Thymus (tissue), 11 donors: ENCODE measurements around the gene SPDEF. TPM values are rescaled to one million over a fixed set of nuclear protein-coding genes. Genes with fewer than 3 reads are reported as not detected.

Experiments
- DNase-seq, 9 donors: peaks; one replicate each; pipeline ENCODE4 v3.0.0-alpha.2; 2013; ENCODE audit warnings: low spot score in 9 of 9, low read depth in 6 of 9, missing footprints in 1 of 9
- H3K27ac ChIP-seq, 2 donors: one replicate each; pipeline ENCODE4 v1.5.1; 2013; ENCODE audit warnings: control low read depth in 1 of 2, low read depth in 1 of 2, low read length in 1 of 2, mild to moderate bottlenecking in 1 of 2, moderate library complexity in 1 of 2
- H3K27me3 ChIP-seq, 2 donors: one replicate each; pipeline ENCODE4 v1.5.1; 2013; ENCODE audit warnings: low read length in 1 of 2; ENCODE audit not compliant: control insufficient read depth in 2 of 2, insufficient read depth in 1 of 2
- H3K36me3 ChIP-seq, 2 donors: one replicate each; pipeline ENCODE4 v1.5.1; 2013; ENCODE audit warnings: low read length in 1 of 2, mild to moderate bottlenecking in 1 of 2, moderate library complexity in 1 of 2; ENCODE audit not compliant: control insufficient read depth in 2 of 2, insufficient read depth in 2 of 2
- H3K4me1 ChIP-seq, 2 donors: one replicate each; pipeline ENCODE4 v1.5.1; 2013; ENCODE audit warnings: low read length in 2 of 2; ENCODE audit not compliant: control insufficient read depth in 2 of 2, insufficient read depth in 2 of 2
- H3K4me3 ChIP-seq, 2 donors: one replicate each; pipeline ENCODE4 v1.5.1; 2013; ENCODE audit warnings: low read length in 2 of 2, control low read depth in 1 of 2, mild to moderate bottlenecking in 1 of 2
- H3K9me3 ChIP-seq, 2 donors: one replicate each; pipeline ENCODE4 v1.5.1; 2013; ENCODE audit warnings: low read length in 1 of 2, mild to moderate bottlenecking in 1 of 2; ENCODE audit not compliant: control insufficient read depth in 2 of 2, insufficient read depth in 1 of 2
- WGBS: extraction: QIAGEN DNeasy Blood & Tissue Kit; methylation state at CpG from one replicate; pipeline ENCODE4 v1.1.7; 2013; 5-methylcytosine and 5-hydroxymethylcytosine counted together
- polyA plus RNA-seq: library from polyadenylated mRNA; stranded (reverse); fragments of 200-250 nt; gene quantifications from one replicate; pipeline ENCODE4 v1.2.3, GENCODE V29; 2013
- total RNA-seq: library from RNA; stranded (reverse); fragments of 120-200 nt; gene quantifications from one replicate; pipeline ENCODE4 v1.2.4, GENCODE V29; 2013
- donor health status: healthy.

SPDEF gene
- total and polyA plus RNA-seq, 2 donors, result 0.14 to 0.55 TPM

DNA sequence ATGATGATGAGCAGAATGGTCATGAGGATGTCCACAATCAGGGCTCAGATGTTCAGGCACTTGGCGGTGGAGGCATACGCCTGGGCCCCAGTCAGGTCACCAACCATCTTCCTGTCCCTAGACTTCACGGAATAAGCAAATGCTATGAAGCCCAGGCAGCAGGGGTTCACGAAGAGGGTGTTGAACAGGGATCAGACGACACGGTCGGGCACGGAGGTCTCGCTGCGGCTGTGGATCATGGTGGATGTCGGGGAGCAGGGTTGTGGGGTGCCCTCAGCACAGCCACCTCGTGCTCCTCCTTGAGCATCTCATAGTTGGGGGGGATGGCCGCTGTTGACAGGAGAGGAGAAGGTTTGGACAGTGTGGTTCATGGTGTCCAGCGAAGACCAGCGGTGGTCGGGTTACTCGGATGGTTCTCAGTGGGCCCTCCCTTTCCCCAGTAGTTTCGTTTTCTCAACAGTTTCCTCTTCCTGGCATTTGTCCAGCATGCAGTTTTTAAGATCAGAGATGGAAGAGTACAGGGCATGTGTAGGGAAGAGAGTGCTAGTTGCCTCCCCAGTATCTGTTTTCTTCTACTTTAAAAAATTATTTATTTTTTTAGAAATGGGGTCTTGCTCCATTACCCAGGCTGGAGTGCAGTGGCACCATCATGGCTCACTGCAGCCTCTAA is 20.3 kb upstream of the SPDEF start:
- Histone ChIP-seq H3K27me3 (no peaks in the 10 kb centered on the region), H3K4me1 (no peaks in the 10 kb centered on the region), H3K36me3 (no peaks in the 10 kb centered on the region), H3K9me3 (no peaks in the 10 kb centered on the region), H3K27ac (no peak overlapping the region), H3K4me3 (no peak overlapping the region)
- 83% methylated on average over 18 of the region's 18 CpGs for WGBS
- no peak for DNase-seq

GRCh38 chr6:34575326-34575725 is 19.2 kb upstream of the SPDEF start:
- Histone ChIP-seq H3K9me3 (no peaks in the 10 kb centered on the region), H3K4me1 (no peaks in the 10 kb centered on the region), H3K36me3 (no peaks in the 10 kb centered on the region), H3K27ac (no peak overlapping the region), H3K4me3 (no peak overlapping the region), H3K27me3 (peaks cover 0 to 2% of the 10 kb centered on the region in 2 donors)
- no peak for DNase-seq
- 94% methylated on average over 3 of the region's 3 CpGs for WGBS

DNA sequence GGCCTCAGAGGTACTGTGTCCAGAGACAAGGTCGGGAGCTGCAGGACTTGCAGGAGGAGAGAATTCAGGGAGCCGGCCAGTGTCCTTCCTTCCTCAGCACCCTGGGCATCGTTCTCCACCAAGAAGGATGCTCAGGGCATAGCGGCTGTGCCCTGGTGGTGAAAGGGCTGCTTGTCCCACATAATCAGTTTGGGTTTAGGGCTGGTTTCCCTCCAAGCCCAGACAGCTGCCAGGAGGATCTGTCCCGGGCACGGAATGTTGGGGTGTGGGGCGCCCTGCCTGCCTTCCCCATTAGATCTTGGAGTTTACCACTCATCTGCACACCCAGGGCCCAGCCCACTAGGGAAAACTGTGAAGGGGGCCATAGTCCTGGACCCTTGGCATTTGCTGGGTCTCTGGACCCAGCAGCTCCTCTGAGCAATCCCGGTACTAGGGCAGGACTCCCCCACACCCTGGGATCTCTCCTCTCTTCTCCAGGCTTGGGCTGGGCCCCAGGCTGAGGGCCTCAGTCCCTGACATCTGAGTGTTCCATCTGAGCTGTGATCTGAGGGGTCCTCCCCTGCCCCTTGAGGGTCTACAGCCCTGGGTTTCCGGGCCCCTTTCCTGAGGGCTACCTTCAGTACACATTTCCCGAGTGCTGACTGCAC is 18.6 kb upstream of the SPDEF start:
- DNase-seq, result no peak
- no peaks in the 10 kb centered on the region for H3K36me3 ChIP-seq
- WGBS, result 95% methylated on average over 10 of the region's 10 CpGs
- no peak overlapping the region for H3K4me3 ChIP-seq
- peaks cover 0 to 2% of the 10 kb centered on the region in 2 donors for H3K27me3 ChIP-seq
- H3K9me3 ChIP-seq, result no peaks in the 10 kb centered on the region
- H3K27ac ChIP-seq, result no peak overlapping the region
- H3K4me1 ChIP-seq, result no peaks in the 10 kb centered on the region

- DNase-seq, result no peak
- Histone ChIP-seq H3K4me1 (no peaks in the 10 kb centered on the region), H3K9me3 (no peaks in the 10 kb centered on the region), H3K4me3 (no peak overlapping the region), H3K36me3 (no peaks in the 10 kb centered on the region), H3K27me3 (peaks cover 0 to 2% of the 10 kb centered on the region in 2 donors), H3K27ac (no peak overlapping the region)
- 85% methylated on average over 8 of the region's 8 CpGs for WGBS
These were observed 17.5 kb upstream of the SPDEF start for GRCh38 chr6:34573567-34574183.

DNA sequence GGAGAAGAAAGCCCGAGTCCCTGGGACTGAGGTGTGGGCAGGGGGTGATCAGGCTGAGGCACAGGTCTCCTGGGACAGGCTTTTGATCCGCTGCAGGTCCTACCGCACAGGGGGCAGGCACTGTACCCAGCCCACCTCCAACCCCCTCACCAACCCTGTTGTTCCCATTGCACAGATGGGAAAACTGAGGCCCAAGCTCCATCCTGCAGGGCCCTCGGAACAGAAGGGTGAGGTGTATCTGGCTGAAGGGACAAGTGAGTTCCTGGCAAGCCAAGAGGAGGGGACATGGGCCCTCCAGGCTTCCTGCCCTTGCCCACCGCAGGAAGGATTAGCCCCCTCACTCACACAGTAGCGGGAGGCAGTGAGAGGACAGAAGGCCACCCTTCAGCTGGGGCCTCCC is 16.5 kb upstream of the SPDEF start:
- no peak for DNase-seq
- WGBS, result 95% methylated on average over 6 of the region's 6 CpGs

GRCh38 chr6:34572021-34572420 is 15.9 kb upstream of the SPDEF start:
- Histone ChIP-seq H3K4me1 (no peaks in the 10 kb centered on the region), H3K36me3 (no peaks in the 10 kb centered on the region), H3K27ac (no peak overlapping the region), H3K27me3 (peaks cover 0 to 2% of the 10 kb centered on the region in 2 donors), H3K4me3 (no peak overlapping the region), H3K9me3 (no peaks in the 10 kb centered on the region)
- WGBS, result 92% methylated on average over 16 of the region's 16 CpGs
- no peak for DNase-seq

More for the DNA sequence above, 16.5 kb upstream of the SPDEF start:
- H3K9me3 ChIP-seq, result no peaks in the 10 kb centered on the region
- no peak overlapping the region for H3K4me3 ChIP-seq
- peaks cover 0 to 2% of the 10 kb centered on the region in 2 donors for H3K27me3 ChIP-seq
- H3K4me1 ChIP-seq, result no peaks in the 10 kb centered on the region
- H3K36me3 ChIP-seq, result no peaks in the 10 kb centered on the region
- no peak overlapping the region for H3K27ac ChIP-seq

DNA sequence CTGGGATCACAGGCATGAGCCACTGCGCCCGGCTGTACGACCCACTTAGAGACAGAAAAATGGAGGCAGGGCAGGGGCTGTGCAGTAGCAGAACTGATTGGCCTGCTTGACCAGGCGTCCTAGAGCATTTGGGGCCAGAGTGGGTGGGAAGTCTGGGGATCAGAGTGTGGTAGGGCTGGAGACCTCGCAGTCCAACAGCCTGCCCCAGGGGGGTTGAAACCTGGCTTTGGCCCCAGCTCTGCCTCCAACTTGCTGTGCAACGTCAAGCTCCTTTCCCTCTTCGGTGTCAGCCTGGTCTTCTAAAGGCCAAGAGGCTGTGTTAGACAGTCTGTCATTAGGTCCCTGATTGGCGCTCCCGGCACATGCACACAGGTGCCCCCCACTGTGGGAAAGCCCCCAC is 15.3 kb upstream of the SPDEF start:
- Histone ChIP-seq H3K27ac (no peak overlapping the region), H3K9me3 (no peaks in the 10 kb centered on the region), H3K27me3 (peaks cover 0 to 2% of the 10 kb centered on the region in 2 donors), H3K36me3 (no peaks in the 10 kb centered on the region), H3K4me1 (no peaks in the 10 kb centered on the region), H3K4me3 (no peak overlapping the region)
- 96% methylated on average over 9 of the region's 9 CpGs for WGBS
- DNase-seq, result no peak

- H3K27me3 ChIP-seq, result peaks cover 0 to 2% of the 10 kb centered on the region in 2 donors
- 87% methylated on average over 21 of the region's 21 CpGs for WGBS
- no peak overlapping the region for H3K4me3 ChIP-seq
These were observed 14.1 kb upstream of the SPDEF start for GRCh38 chr6:34570066-34570833.

More at GRCh38 chr6:34570066-34570833, 14.1 kb upstream of the SPDEF start:
- no peak overlapping the region for H3K27ac ChIP-seq
- no peak for DNase-seq
- no peaks in the 10 kb centered on the region for H3K4me1 ChIP-seq
- H3K36me3 ChIP-seq, result no peaks in the 10 kb centered on the region
- no peaks in the 10 kb centered on the region for H3K9me3 ChIP-seq
